ENCODE data around the gene FARS2. TPM values are rescaled to one million over a fixed set of nuclear protein-coding genes. Genes with fewer than 3 reads are reported as not detected.

Gene FARS2
- total and polyA plus RNA-seq, 5 experiments from 2014 or later: 13.6 to 39.1 (median 28.1) TPM

DNA sequence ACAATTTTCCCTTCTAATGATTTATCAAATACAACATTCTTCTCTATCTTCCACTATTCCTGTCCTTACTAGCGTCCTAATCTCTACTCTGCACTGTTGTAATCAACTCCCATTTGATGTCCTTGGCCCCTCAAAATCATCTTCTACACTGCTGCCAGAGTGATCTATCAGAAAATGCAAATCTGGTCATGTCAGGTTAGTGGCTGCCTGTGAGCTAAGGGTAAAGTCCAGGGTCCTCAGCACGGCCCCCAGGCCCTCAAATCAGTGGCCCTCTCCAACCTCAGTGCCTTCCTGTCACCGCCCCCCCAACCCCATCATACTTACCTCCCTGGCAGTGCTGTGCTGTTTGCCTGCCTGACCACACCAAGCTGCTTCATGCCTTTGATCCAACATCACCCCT lies 4.4 kb upstream of the FARS2 start:
- Mint-ChIP-seq H3K27ac (peak overlapping the region in 1 of 10 donors; percentile 13), H3K27me3 (no peaks in the 10 kb centered on the region), H3K36me3 (peaks cover 5 to 36% (median 23%) of the 10 kb centered on the region in 3 donors), H3K4me3 (no peak overlapping the region), H3K9me3 (no peaks in the 10 kb centered on the region), H3K4me1 (peaks cover 21 to 46% (median 28%) of the 10 kb centered on the region in 4 donors)
- ATAC-seq (no peak), DNase-seq (no peak)
- POLR2A ChIA-PET: no interaction called here

GRCh38 chr6:5257400-5257799 lies 3.9 kb upstream of the FARS2 start:
- H3K9me3 Mint-ChIP-seq: no peaks in the 10 kb centered on the region
- peaks cover 2 to 36% (median 19%) of the 10 kb centered on the region in 3 donors for H3K36me3 Mint-ChIP-seq
- H3K27ac Mint-ChIP-seq: peak overlapping the region in 1 of 10 donors; percentile 50

DNA sequence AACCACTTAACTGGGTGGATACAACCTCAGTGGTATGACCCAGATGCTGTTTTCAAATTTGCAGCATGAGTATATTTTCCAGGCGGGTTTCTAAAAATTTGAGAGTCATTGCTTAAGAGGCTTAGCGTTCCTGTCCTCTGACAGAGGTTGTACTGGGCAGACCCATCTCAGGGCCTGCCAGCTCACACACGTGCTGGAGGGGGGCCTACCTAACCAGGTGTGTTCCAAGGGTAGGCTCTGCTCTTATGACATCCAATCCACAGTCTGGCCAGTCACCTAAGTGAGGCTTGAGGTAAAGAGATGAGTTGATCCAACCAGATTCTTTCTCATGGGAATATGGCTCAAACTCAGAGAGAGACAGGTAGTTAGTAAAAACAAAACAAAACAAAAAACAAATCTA lies 1.9 kb upstream of the FARS2 start:
- peak overlapping the region; percentile 93 to 99 (median 98) for H3K4me3 Mint-ChIP-seq
- no peaks in the 10 kb centered on the region for H3K9me3 Mint-ChIP-seq
- ATAC-seq (no peak), DNase-seq (no peak)
- H3K36me3 Mint-ChIP-seq: peaks cover 0 to 20% (median 4%) of the 10 kb centered on the region in 3 donors
- POLR2A ChIA-PET: interaction anchor here (2.5 to 2.7 kb wide), 2 partner anchors 82 to 85 kb away, joined by 13 to 19 read pairs; no protein-coding TSS in a partner anchor
- H3K27ac Mint-ChIP-seq: peak overlapping the region; percentile 97 to 100 (median 100)
- H3K4me1 Mint-ChIP-seq: peaks cover 25 to 39% (median 29%) of the 10 kb centered on the region in 4 donors
- H3K27me3 Mint-ChIP-seq: no peaks in the 10 kb centered on the region

More at GRCh38 chr6:5257400-5257799, 3.9 kb upstream of the FARS2 start:
- H3K4me1 Mint-ChIP-seq: peaks cover 21 to 43% (median 29%) of the 10 kb centered on the region in 4 donors
- POLR2A ChIA-PET: no interaction called here
- H3K4me3 Mint-ChIP-seq: no peak overlapping the region
- H3K27me3 Mint-ChIP-seq: no peaks in the 10 kb centered on the region
- DNase-seq (no peak), ATAC-seq (no peak)

DNA sequence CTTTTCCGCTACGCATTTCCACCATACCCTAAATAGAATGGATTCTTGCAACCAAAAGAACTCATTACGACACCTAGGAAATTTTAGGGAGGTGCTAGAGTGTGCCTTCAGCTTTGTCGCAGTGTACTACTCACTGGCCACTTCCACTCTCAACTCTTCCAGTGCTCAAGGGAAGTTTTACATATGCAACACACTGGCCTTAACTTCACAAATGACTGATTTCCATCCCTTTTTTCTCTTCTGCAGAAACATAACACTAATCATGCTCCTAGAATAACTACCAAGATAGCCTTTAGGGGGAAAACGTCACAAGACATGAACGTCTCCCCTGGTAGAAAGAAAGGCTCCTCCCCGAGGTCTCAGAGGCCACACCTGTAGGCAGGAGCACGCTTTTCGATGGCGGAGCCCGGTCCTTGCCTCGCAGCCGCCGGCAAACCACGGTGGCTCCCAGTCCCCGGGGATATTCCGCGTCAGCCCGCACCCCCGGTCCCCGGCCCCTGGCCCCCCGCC lies 1.1 kb upstream of the FARS2 start:
- Mint-ChIP-seq H3K4me3 (peak overlapping the region; percentile 93 to 99 (median 98)), H3K4me1 (peaks cover 22 to 39% (median 29%) of the 10 kb centered on the region in 4 donors), H3K36me3 (peaks cover 0 to 12% (median 2%) of the 10 kb centered on the region in 3 donors), H3K27ac (peak overlapping the region; percentile 97 to 100 (median 100)), H3K27me3 (no peaks in the 10 kb centered on the region), H3K9me3 (no peaks in the 10 kb centered on the region)
- POLR2A ChIA-PET: interaction anchor here (0.7 to 2.7 kb wide), 3 partner anchors 82 to 256 kb away, joined by 3 to 19 read pairs (median 13); no protein-coding TSS in a partner anchor
- ATAC-seq (peak; percentile 75 to 76), DNase-seq (peak; percentile 62 to 89 (median 78))

DNA sequence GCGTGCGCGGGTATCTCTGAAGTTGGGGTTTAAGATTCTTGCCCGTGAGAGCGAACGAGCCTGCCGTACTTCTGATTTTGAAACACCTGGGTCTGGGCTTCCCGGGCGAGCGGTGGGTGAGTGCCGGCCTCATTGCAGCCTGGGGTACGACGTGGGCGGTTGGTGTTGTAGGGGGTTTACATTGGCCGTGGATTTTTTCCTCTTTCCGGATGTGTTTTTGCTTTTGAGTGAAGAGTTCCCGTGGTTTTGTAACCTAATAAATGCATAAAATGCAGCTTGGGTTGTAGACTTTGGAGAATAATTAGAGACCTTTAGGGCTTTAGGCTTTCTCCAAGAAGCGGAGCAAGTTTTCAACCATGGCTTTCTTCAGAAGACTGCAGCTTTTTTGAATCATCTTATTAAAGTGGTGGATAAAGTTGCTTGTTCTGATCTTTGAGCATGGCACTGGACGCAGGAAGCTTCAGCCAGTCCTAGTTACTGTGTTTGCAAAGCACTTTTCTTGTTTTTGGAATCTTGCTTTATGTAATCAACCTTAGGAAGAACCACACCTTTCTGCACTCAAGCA lies 314 bp downstream of the FARS2 start:
- ATAC-seq: no peak
- peak overlapping the region; percentile 99 to 100 (median 100) for H3K27ac Mint-ChIP-seq

GRCh38 chr6:5266423-5266822 lies 5.1 kb downstream of the FARS2 start:
- Mint-ChIP-seq H3K4me3 (no peak overlapping the region), H3K27me3 (no peaks in the 10 kb centered on the region), H3K9me3 (no peaks in the 10 kb centered on the region), H3K27ac (peak overlapping the region in 1 of 10 donors; percentile 56), H3K36me3 (peaks cover 4 to 32% (median 15%) of the 10 kb centered on the region in 3 donors), H3K4me1 (peaks cover 10 to 26% (median 18%) of the 10 kb centered on the region in 4 donors)
- POLR2A ChIA-PET: no interaction called here
- ATAC-seq: no peak
- DNase-seq: no peak

More for the DNA sequence above, 314 bp downstream of the FARS2 start:
- DNase-seq: peak in 1 of 10 donors; percentile 15
- Mint-ChIP-seq H3K36me3 (peaks cover 2 to 19% (median 4%) of the 10 kb centered on the region in 3 donors), H3K9me3 (no peaks in the 10 kb centered on the region), H3K4me3 (peak overlapping the region; percentile 93 to 99 (median 98)), H3K4me1 (peaks cover 22 to 39% (median 34%) of the 10 kb centered on the region in 4 donors), H3K27me3 (no peaks in the 10 kb centered on the region)
- POLR2A ChIA-PET: interaction anchor here (1.1 to 2.7 kb wide), 3 partner anchors 84 to 117 kb away, joined by 3 to 19 read pairs (median 13); no protein-coding TSS in a partner anchor

GRCh38 chr6:5270093-5270680 lies 8.9 kb downstream of the FARS2 start:
- H3K4me1 Mint-ChIP-seq: peaks cover 15 to 33% (median 22%) of the 10 kb centered on the region in 4 donors

GRCh38 chr6:5271926-5272325 lies 10.6 kb downstream of the FARS2 start:
- Mint-ChIP-seq H3K27me3 (no peaks in the 10 kb centered on the region), H3K4me1 (peaks cover 15 to 28% (median 19%) of the 10 kb centered on the region in 4 donors)
- POLR2A ChIA-PET: no interaction called here

More at GRCh38 chr6:5270093-5270680, 8.9 kb downstream of the FARS2 start:
- Mint-ChIP-seq H3K4me3 (no peak overlapping the region), H3K27ac (no peak overlapping the region), H3K36me3 (peaks cover 4 to 45% (median 17%) of the 10 kb centered on the region in 3 donors), H3K9me3 (no peaks in the 10 kb centered on the region), H3K27me3 (no peaks in the 10 kb centered on the region)
- DNase-seq (no peak), ATAC-seq (no peak)
- POLR2A ChIA-PET: interaction anchor here (0.6 kb wide), 1 partner anchor 1804 kb away, joined by 4 read pairs; no protein-coding TSS in a partner anchor

DNA sequence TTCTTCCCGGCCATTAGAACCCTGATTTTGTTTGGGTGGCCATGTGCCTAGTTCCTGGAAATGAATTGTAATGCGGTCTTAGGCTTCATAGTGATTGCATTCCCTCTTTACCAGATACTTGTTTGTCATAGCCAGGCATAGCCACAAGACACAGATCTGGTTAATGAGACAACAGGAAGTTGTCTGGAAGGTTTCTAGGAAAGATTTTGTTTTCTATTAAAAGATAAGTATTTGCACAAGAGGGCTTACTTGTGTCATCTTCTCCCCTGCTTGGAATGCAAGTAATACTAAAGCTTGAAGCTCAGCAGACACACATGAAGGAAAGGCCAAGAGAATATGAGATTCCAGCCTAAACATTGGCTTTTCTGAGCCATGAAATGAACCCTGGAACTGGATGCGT lies 12.9 kb downstream of the FARS2 start:
- Mint-ChIP-seq H3K27ac (no peak overlapping the region), H3K4me1 (peaks cover 20 to 29% (median 27%) of the 10 kb centered on the region in 4 donors)
- POLR2A ChIA-PET: no interaction called here

More at GRCh38 chr6:5271926-5272325, 10.6 kb downstream of the FARS2 start:
- Mint-ChIP-seq H3K9me3 (no peaks in the 10 kb centered on the region), H3K4me3 (no peak overlapping the region), H3K27ac (no peak overlapping the region), H3K36me3 (peaks cover 0 to 42% (median 17%) of the 10 kb centered on the region in 3 donors)
- no peak for ATAC-seq
- no peak for DNase-seq

GRCh38 chr6:5275497-5275896 lies 14.2 kb downstream of the FARS2 start:
- Mint-ChIP-seq H3K4me1 (peaks cover 20 to 36% (median 34%) of the 10 kb centered on the region in 4 donors), H3K4me3 (no peak overlapping the region), H3K9me3 (no peaks in the 10 kb centered on the region), H3K27me3 (no peaks in the 10 kb centered on the region), H3K36me3 (peaks cover 0 to 37% (median 13%) of the 10 kb centered on the region in 3 donors), H3K27ac (no peak overlapping the region)
- POLR2A ChIA-PET: no interaction called here
- DNase-seq (no peak), ATAC-seq (no peak)

More for the DNA sequence above, 12.9 kb downstream of the FARS2 start:
- ATAC-seq (no peak), DNase-seq (no peak)
- Mint-ChIP-seq H3K4me3 (no peak overlapping the region), H3K36me3 (peaks cover 0 to 40% (median 13%) of the 10 kb centered on the region in 3 donors), H3K27me3 (no peaks in the 10 kb centered on the region), H3K9me3 (no peaks in the 10 kb centered on the region)

GRCh38 chr6:5276581-5276980 lies 15.3 kb downstream of the FARS2 start:
- peaks cover 15 to 32% (median 30%) of the 10 kb centered on the region in 4 donors for H3K4me1 Mint-ChIP-seq
- no peaks in the 10 kb centered on the region for H3K9me3 Mint-ChIP-seq
- H3K4me3 Mint-ChIP-seq: no peak overlapping the region
- no peak overlapping the region for H3K27ac Mint-ChIP-seq
- POLR2A ChIA-PET: no interaction called here
- H3K27me3 Mint-ChIP-seq: no peaks in the 10 kb centered on the region
- DNase-seq (no peak), ATAC-seq (no peak)
- H3K36me3 Mint-ChIP-seq: peaks cover 0 to 37% (median 7%) of the 10 kb centered on the region in 3 donors

GRCh38 chr6:5277589-5277988 lies 16.3 kb downstream of the FARS2 start:
- Mint-ChIP-seq H3K27ac (no peak overlapping the region), H3K36me3 (peaks cover 0 to 38% (median 7%) of the 10 kb centered on the region in 3 donors), H3K9me3 (no peaks in the 10 kb centered on the region), H3K4me1 (peaks cover 17 to 38% (median 34%) of the 10 kb centered on the region in 4 donors), H3K27me3 (no peaks in the 10 kb centered on the region), H3K4me3 (no peak overlapping the region)
- DNase-seq (no peak), ATAC-seq (no peak)
- POLR2A ChIA-PET: no interaction called here

- Mint-ChIP-seq H3K4me1 (peaks cover 14 to 37% (median 33%) of the 10 kb centered on the region in 4 donors), H3K27ac (peak overlapping the region in 1 of 10 donors; percentile 25), H3K36me3 (peaks cover 0 to 34% (median 7%) of the 10 kb centered on the region in 3 donors), H3K27me3 (no peaks in the 10 kb centered on the region), H3K4me3 (no peak overlapping the region), H3K9me3 (no peaks in the 10 kb centered on the region)
- POLR2A ChIA-PET: no interaction called here
- no peak for ATAC-seq
- no peak for DNase-seq
These were observed 16.7 kb downstream of the FARS2 start for GRCh38 chr6:5278047-5278446.

Measured in naive thymus-derived CD8-positive, alpha-beta T cell (primary cell).